SK-N-SH (cell line): ENCODE data around the gene DDX24. TPM values are rescaled to one million over a fixed set of nuclear protein-coding genes. Genes with fewer than 3 reads are reported as not detected.

ENCODE experiments used
- CTCF ChIA-PET: fragments of 300-600, 350-600 bp; formaldehyde crosslinking; extraction: SDS; loops from one replicate; lab custom pipeline; 2021; lab: Yijun Ruan, JAX
- POLR2A ChIA-PET: fragments of 350-600 bp; sonication (Branson Sonifier 250); formaldehyde crosslinking; extraction: SDS; loops from one replicate; lab custom pipeline; 2020; ENCODE audit warnings: antibody characterized with exemption, inconsistent platforms; lab: Yijun Ruan, JAX
- DNase-seq: peaks from one replicate; pipeline ENCODE4 v3.0.0; 2012
- H2AFZ ChIP-seq: fragments of 200-600 bp; sonication (generic); 2 replicates; pipeline ENCODE4 v1.8.1; 2016; ENCODE audit warnings: antibody characterized with exemption, mild to moderate bottlenecking, low read depth
- H3F3A ChIP-seq: fragments of 200-600 bp; sonication (generic); replicated peaks from 2 replicates; pipeline ENCODE3; 2016; ENCODE audit warnings: antibody characterized with exemption, mild to moderate bottlenecking; ENCODE audit not compliant: insufficient read depth
- H3K27ac ChIP-seq, 2 experiments: fragments of 200-500 bp in 1 of 2; fragments of 200-600 bp in 1 of 2; sonication (Bioruptor generic) in 1 of 2; sonication (generic), shearing (Covaris generic) in 1 of 2; 2 replicates each; pipeline versions ENCODE4 v1.5.1 to v1.6.1; 2014 to 2016; ENCODE audit warnings: low read depth in 2 of 2, inconsistent platforms in 1 of 2, low read length in 1 of 2, mild to moderate bottlenecking in 1 of 2, mixed read lengths in 1 of 2
- H3K27me3 ChIP-seq: fragments of 200-600 bp; sonication (generic), shearing (Covaris generic); 2 replicates; pipeline ENCODE4 v1.6.1; 2016; ENCODE audit warnings: mixed run types; ENCODE audit not compliant: insufficient read depth
- H3K36me3 ChIP-seq, 2 experiments: fragments of 200-500 bp in 1 of 2; fragments of 200-600 bp in 1 of 2; sonication (Bioruptor generic) in 1 of 2; sonication (generic) in 1 of 2; replicated peaks in 1 of 2; 2 replicates each; pipeline versions ENCODE3 to v1.5.1; 2014 to 2016; ENCODE audit warnings: low read length in 1 of 2, mild to moderate bottlenecking in 1 of 2; ENCODE audit not compliant: insufficient read depth in 2 of 2, control insufficient read depth in 1 of 2
- H3K4me1 ChIP-seq, 2 experiments: fragments of 200-500 bp in 1 of 2; fragments of 200-600 bp in 1 of 2; sonication (Bioruptor generic) in 1 of 2; sonication (generic), shearing (Covaris generic) in 1 of 2; 2 replicates each; pipeline versions ENCODE4 v1.5.1 to v1.6.1; 2014 to 2016; ENCODE audit warnings: low read depth in 1 of 2, low read length in 1 of 2, mixed run types in 1 of 2; ENCODE audit not compliant: insufficient read depth in 2 of 2, control insufficient read depth in 1 of 2
- H3K4me2 ChIP-seq: fragments of 200-600 bp; sonication (generic), shearing (Covaris generic); 2 replicates; pipeline ENCODE4 v1.6.1; 2017; ENCODE audit warnings: mixed run types
- H3K4me3 ChIP-seq, 2 experiments: fragments of 200-500 bp in 1 of 2; fragments of 200-600 bp in 1 of 2; sonication (Bioruptor generic) in 1 of 2; sonication (generic), shearing (Covaris generic) in 1 of 2; 2 replicates each; pipeline versions ENCODE4 v1.5.1 to v1.8.1; 2014 to 2016; ENCODE audit warnings: low read depth in 2 of 2, inconsistent platforms in 1 of 2, low read length in 1 of 2, mild to moderate bottlenecking in 1 of 2, mixed read lengths in 1 of 2, moderate library complexity in 1 of 2
- H3K79me2 ChIP-seq: fragments of 200-600 bp; sonication (generic); 2 replicates; pipeline ENCODE4 v1.8.1; 2017; ENCODE audit warnings: mild to moderate bottlenecking; ENCODE audit not compliant: insufficient read depth
- H3K9ac ChIP-seq: fragments of 200-600 bp; sonication (generic); 2 replicates; pipeline ENCODE4 v1.6.1; 2017; ENCODE audit warnings: mixed run types
- H3K9me2 ChIP-seq: fragments of 200-600 bp; sonication (generic); 2 replicates; pipeline ENCODE4 v1.6.1; 2017; ENCODE audit warnings: mixed run types
- H3K9me3 ChIP-seq: fragments of 200-600 bp; sonication (generic); 2 replicates; pipeline ENCODE4 v1.6.1; 2017; ENCODE audit warnings: mixed run types, mild to moderate bottlenecking, moderate library complexity
- H4K20me1 ChIP-seq: fragments of 200-600 bp; sonication (generic); 2 replicates; pipeline ENCODE4 v1.6.1; 2017; ENCODE audit warnings: mild to moderate bottlenecking, mixed run types; ENCODE audit not compliant: insufficient read depth
- FOXJ3 ChIP-seq: sonication (generic); formaldehyde crosslinking; IDR thresholded peaks from 2 replicates; pipeline ENCODE4 v1.5.1; 2020; ENCODE audit warnings: mild to moderate bottlenecking, missing genetic modification reagents
- FOXM1 ChIP-seq: IDR thresholded peaks from 2 replicates; pipeline ENCODE4 v1.4.0; 2012; ENCODE audit warnings: low read depth, mild to moderate bottlenecking
- GABPA ChIP-seq: IDR thresholded peaks from 2 replicates; pipeline ENCODE4 v1.4.0; 2012; ENCODE audit warnings: low read depth, mild to moderate bottlenecking
- PBX3 ChIP-seq: IDR thresholded peaks from 2 replicates; pipeline ENCODE4; 2012
- POLR2AphosphoS5 ChIP-seq: IDR thresholded peaks from 2 replicates; pipeline ENCODE4 v1.6.1; 2012; ENCODE audit warnings: low read depth, low read length
- RFX5 ChIP-seq: IDR thresholded peaks from 2 replicates; pipeline ENCODE4 v1.6.1; 2012; ENCODE audit warnings: mild to moderate bottlenecking, improper control_type of control experiment, low read length
- RXRA ChIP-seq: IDR thresholded peaks from 2 replicates; pipeline ENCODE4 v1.4.0; 2012; ENCODE audit warnings: low read depth, mild to moderate bottlenecking, borderline replicate concordance
- WGBS: methylation state at CpG from one replicate; pipeline ENCODE4 v1.1.6; 2017; ENCODE audit warnings: low lambda C conversion rate; 5-methylcytosine and 5-hydroxymethylcytosine counted together
- polyA plus RNA-seq, 3 experiments: library from polyadenylated mRNA; depleted of rRNA; stranded (reverse); fragments of >200 nt; gene quantifications; 2 replicates each; pipeline ENCODE4 v1.2.3, GENCODE V29; 2012
- TF ChIP-seq, protein P1 (sequence below): fragments of 150-350 bp; IDR thresholded peaks from 2 replicates; pipeline ENCODE4 v1.6.1; 2017; ENCODE audit warnings: antibody characterized with exemption, low read length, low read depth, borderline replicate concordance
- TF ChIP-seq, protein P2 (sequence below): fragments of 200-600 bp; sonication (generic); IDR thresholded peaks from 2 replicates; pipeline ENCODE4 v1.6.1; 2017; ENCODE audit warnings: antibody characterized with exemption, mild to moderate bottlenecking, moderate library complexity

DDX24 gene
- polyA plus RNA-seq, 1 of the 3 experiments (the other 2 are of a cell fraction), result 108 TPM

DNA sequence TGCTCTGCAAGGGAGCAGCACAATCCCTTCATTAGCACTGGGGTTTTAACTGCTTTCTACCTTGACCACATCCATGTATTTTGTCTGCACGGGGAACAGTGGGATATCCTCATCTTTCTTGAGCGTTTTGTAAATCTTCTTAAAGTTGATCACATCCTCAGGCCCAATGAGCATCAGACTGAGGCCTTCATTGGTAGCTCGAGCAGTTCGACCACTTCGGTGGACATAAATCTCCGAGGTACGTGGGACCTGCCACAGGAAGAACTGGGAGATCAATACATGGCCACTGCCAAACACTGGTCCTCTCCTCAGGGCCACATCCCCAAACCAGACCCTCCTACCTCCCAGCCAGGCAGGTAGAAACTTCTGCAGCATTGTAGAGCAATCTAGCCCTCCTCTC, 26.1 kb downstream of the DDX24 start:
- no peak overlapping the region for H3K9ac ChIP-seq
- WGBS, result 90% methylated on average over 7 of the region's 7 CpGs
- TF ChIP-seq FOXM1 (no peak), FOXJ3 (no peak), RFX5 (no peak), RXRA (no peak), POLR2AphosphoS5 (no peak)
- H3K4me2 ChIP-seq, result no peak overlapping the region
- H3K27me3 ChIP-seq, result no peaks in the 10 kb centered on the region
- DNase-seq, result no peak
- peaks cover 54 to 93% of the 10 kb centered on the region in 2 experiments for H3K36me3 ChIP-seq
- H2AFZ ChIP-seq, result no peak overlapping the region
- no peaks in the 10 kb centered on the region for H3F3A ChIP-seq
- no peaks in the 10 kb centered on the region for H3K9me3 ChIP-seq
- POLR2A ChIA-PET, result no interaction called here
- H3K79me2 ChIP-seq, result peaks cover 13% of the 10 kb centered on the region; the same call in 1 of the 2 replicates
- CTCF ChIA-PET, result interaction anchor here (0.5 to 8.3 kb wide), 4 partner anchors 19 to 152 kb away, joined by 3 to 100 read pairs (median 6); no protein-coding TSS in a partner anchor
- H3K9me2 ChIP-seq, result no peaks in the 10 kb centered on the region
- H3K27ac ChIP-seq, result no peak overlapping the region
- H4K20me1 ChIP-seq, result 0 out of 2 replicates have a peak, but pooled peaks cover 8% of the 10 kb centered on the region
- H3K4me3 ChIP-seq, result no peak overlapping the region
- peaks cover 0 to 6% of the 10 kb centered on the region in 2 experiments; a peak in 1 of 4 replicates for H3K4me1 ChIP-seq

GRCh38 chr14:94054401-94054800, 26.6 kb downstream of the DDX24 start:
- CTCF ChIA-PET, result interaction anchor here (0.5 to 8.3 kb wide), 6 partner anchors 10 to 152 kb away, joined by 3 to 100 read pairs (median 3); no protein-coding TSS in a partner anchor
- no peaks in the 10 kb centered on the region for H3K27me3 ChIP-seq
- H3K9ac ChIP-seq, result no peak overlapping the region
- no peaks in the 10 kb centered on the region for H3F3A ChIP-seq
- 100% methylated on average over 1 of the region's 1 CpG for WGBS
- H2AFZ ChIP-seq, result no peak overlapping the region
- DNase-seq, result no peak
- 0 out of 2 replicates have a peak, but pooled peaks cover 8% of the 10 kb centered on the region for H4K20me1 ChIP-seq
- H3K9me2 ChIP-seq, result no peaks in the 10 kb centered on the region
- peaks cover 54 to 90% of the 10 kb centered on the region in 2 experiments for H3K36me3 ChIP-seq
- peaks cover 13% of the 10 kb centered on the region; the same call in 1 of the 2 replicates for H3K79me2 ChIP-seq
- TF ChIP-seq GABPA (no peak), PBX3 (no peak)
- TF ChIP-seq, protein P1, sequence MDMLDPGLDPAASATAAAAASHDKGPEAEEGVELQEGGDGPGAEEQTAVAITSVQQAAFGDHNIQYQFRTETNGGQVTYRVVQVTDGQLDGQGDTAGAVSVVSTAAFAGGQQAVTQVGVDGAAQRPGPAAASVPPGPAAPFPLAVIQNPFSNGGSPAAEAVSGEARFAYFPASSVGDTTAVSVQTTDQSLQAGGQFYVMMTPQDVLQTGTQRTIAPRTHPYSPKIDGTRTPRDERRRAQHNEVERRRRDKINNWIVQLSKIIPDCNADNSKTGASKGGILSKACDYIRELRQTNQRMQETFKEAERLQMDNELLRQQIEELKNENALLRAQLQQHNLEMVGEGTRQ, result no peak
- TF ChIP-seq, protein P2, sequence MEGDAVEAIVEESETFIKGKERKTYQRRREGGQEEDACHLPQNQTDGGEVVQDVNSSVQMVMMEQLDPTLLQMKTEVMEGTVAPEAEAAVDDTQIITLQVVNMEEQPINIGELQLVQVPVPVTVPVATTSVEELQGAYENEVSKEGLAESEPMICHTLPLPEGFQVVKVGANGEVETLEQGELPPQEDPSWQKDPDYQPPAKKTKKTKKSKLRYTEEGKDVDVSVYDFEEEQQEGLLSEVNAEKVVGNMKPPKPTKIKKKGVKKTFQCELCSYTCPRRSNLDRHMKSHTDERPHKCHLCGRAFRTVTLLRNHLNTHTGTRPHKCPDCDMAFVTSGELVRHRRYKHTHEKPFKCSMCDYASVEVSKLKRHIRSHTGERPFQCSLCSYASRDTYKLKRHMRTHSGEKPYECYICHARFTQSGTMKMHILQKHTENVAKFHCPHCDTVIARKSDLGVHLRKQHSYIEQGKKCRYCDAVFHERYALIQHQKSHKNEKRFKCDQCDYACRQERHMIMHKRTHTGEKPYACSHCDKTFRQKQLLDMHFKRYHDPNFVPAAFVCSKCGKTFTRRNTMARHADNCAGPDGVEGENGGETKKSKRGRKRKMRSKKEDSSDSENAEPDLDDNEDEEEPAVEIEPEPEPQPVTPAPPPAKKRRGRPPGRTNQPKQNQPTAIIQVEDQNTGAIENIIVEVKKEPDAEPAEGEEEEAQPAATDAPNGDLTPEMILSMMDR, result no peak
- no peaks in the 10 kb centered on the region for H3K9me3 ChIP-seq
- no peak overlapping the region for H3K27ac ChIP-seq
- POLR2A ChIA-PET, result no interaction called here
- H3K4me1 ChIP-seq, result peaks cover 0 to 6% of the 10 kb centered on the region in 2 experiments; a peak in 1 of 4 replicates
- H3K4me3 ChIP-seq, result no peak overlapping the region
- no peak overlapping the region for H3K4me2 ChIP-seq
